Aorta (tissue), 5 donors: ENCODE data around the gene UTP14A. TPM values are rescaled to one million over a fixed set of nuclear protein-coding genes. Genes with fewer than 3 reads are reported as not detected.
"Not testable (repeated sequence)": the region's sequence is repeated elsewhere in the genome, so short reads cannot be mapped to it uniquely, and the experiment has no call there.

Source experiments
- ATAC-seq: fragments of 200-7000 bp; cut with Tn5 transposase; one replicate; pipeline ENCODE4 v1.9.1; 2022; ENCODE audit warnings: moderate library complexity; ENCODE audit not compliant: low FRiP score
- DNase-seq, 2 donors: peaks; one replicate each; pipeline ENCODE4 v3.0.0-alpha.2; 2020
- H3K27ac ChIP-seq, 2 donors: one replicate each; pipeline ENCODE4 v1.5.1; 2013; ENCODE audit warnings: low read length in 2 of 2, mild to moderate bottlenecking in 2 of 2, moderate library complexity in 2 of 2, control low read depth in 1 of 2, inconsistent platforms in 1 of 2, low read depth in 1 of 2
- H3K27me3 ChIP-seq, 2 donors: one replicate each; pipeline ENCODE4 v1.6.1; 2013; ENCODE audit warnings: control low read depth in 1 of 2, low read length in 1 of 2, mild to moderate bottlenecking in 1 of 2, moderate library complexity in 1 of 2; ENCODE audit not compliant: insufficient read depth in 2 of 2, control insufficient read depth in 1 of 2
- H3K36me3 ChIP-seq, 2 donors: one replicate each; pipeline ENCODE4 v1.6.1; 2013; ENCODE audit warnings: control low read depth in 1 of 2, low read length in 1 of 2, mild to moderate bottlenecking in 1 of 2; ENCODE audit not compliant: insufficient read depth in 2 of 2, control insufficient read depth in 1 of 2
- H3K4me1 ChIP-seq, 2 donors: one replicate each; pipeline ENCODE4 v1.6.1; 2013; ENCODE audit warnings: low read length in 2 of 2, control low read depth in 1 of 2, mild to moderate bottlenecking in 1 of 2, moderate library complexity in 1 of 2; ENCODE audit not compliant: insufficient read depth in 2 of 2, control insufficient read depth in 1 of 2
- H3K4me3 ChIP-seq, 2 donors: one replicate each; pipeline ENCODE4 v1.5.1; 2013; ENCODE audit warnings: low read length in 2 of 2, control low read depth in 1 of 2, mild to moderate bottlenecking in 1 of 2
- H3K9me3 ChIP-seq: one replicate; pipeline ENCODE4 v1.6.1; 2013; ENCODE audit warnings: mild to moderate bottlenecking, low read length; ENCODE audit not compliant: control insufficient read depth
- WGBS, 2 donors: extraction: QIAGEN DNeasy Blood & Tissue Kit; methylation state at CpG; one replicate each; pipeline ENCODE4 v1.1.7; 2013; 5-methylcytosine and 5-hydroxymethylcytosine counted together
- intact Hi-C, 2 donors: fragments of 100-400 bp; cut with DNase I; formaldehyde crosslinking; loops; one replicate each; pipeline versions ENCODE4 v1.14.2 to v1.15.0; 2022
- long read RNA-seq, 2 donors: library from polyadenylated mRNA; unstranded; transcript quantifications; one replicate each; pipeline ENCODE4 v2.0.0, GENCODE V29; 2020 to 2021
- polyA plus RNA-seq, 2 donors: library from polyadenylated mRNA; stranded (reverse); fragments of 200-250 nt; gene quantifications; one replicate each; pipeline ENCODE4 v1.2.3, GENCODE V29; 2013
- total RNA-seq, 2 donors: library from RNA; stranded (reverse); fragmentation: NEBNext Ultra II Directional; extraction: Animal tissue kit (Norgen Biotek cat#: 25700); gene quantifications; one replicate each; pipeline ENCODE4 v1.2.1, GENCODE V29; 2021
- donor health status: healthy with polysubstance abuse.
- donor health status: Bipolar disorder and iron deficiency.
- donor health status: DM: no; HTN: no; CAD: no.
- donor health status: DM: no; HTN: no; CAD: no.
- donor health status: DM: yes; HTN: yes; CAD: no.

UTP14A gene
- 10 to 100 TPM; 12.6 to 13.6 TPM for total RNA-seq
- 10 to 100 TPM in 1 of 2 donors, 1 to 10 TPM in 1; 8.1 to 12.1 TPM for polyA plus RNA-seq
- long read RNA-seq, donor 1, transcript UTP14A-201 (15 exons, 2,488 nt): major isoform, 45 of 65 reads
- long read RNA-seq, donor 1, partial matches to known transcripts: 16 of 65 reads
- long read RNA-seq, donor 1, other reads (novel, unspliced or antisense): 4 of 65 reads
- long read RNA-seq, donor 2, transcript UTP14A-201 (15 exons, 2,488 nt): major isoform, 6 of 11 reads
- long read RNA-seq, donor 2, partial matches to known transcripts: 3 of 11 reads
- long read RNA-seq, donor 2, other reads (novel, unspliced or antisense): 2 of 11 reads

GRCh38 chrX:129905787-129906580 is at the start of gene UTP14A:
TSS of gene UTP14A (plus strand) at chrX:129906164. CDS start at chrX:129906211, 47 bp downstream.
- WGBS, 2 donors: 1 to 33% methylated on average over 53 of the region's 53 CpGs
- H3K4me3 ChIP-seq: peak within 1 kb of the TSS; percentile 47 to 85
- intact Hi-C loops: no loop called here

DNA sequence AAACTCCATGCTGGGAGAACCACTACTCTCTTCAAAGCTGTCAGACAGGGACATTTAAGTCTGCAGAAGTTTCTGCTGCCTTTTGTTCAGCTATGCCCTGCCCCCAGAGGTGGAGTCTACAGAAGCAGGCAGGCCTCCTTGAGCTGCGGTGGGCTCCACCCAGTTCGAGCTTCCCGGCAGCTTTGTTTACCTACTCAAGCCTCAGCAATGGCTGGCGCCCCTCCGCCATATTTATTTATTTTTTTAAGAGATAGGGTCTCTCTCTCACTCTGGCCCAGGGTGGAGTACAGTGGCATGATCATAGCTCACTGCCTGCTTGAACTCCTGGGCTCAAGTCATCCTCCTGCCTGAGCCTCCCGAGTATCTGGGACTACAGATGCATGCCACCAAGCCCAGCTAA is 46.8 kb upstream of the UTP14A start:
- H3K27me3 ChIP-seq, ATAC-seq, H3K9me3 ChIP-seq, DNase-seq, H3K4me1 ChIP-seq, H3K27ac ChIP-seq, H3K36me3 ChIP-seq, H3K4me3 ChIP-seq, intact Hi-C loops: not testable (repeated sequence)
- 44 to 48% methylated on average over 6 of the region's 6 CpGs for WGBS, 2 donors

More at GRCh38 chrX:129905787-129906580, at the start of gene UTP14A:
- Histone ChIP-seq H3K27me3 (no peaks in the 10 kb centered on the region), H3K4me1 (no peaks in the 10 kb centered on the region), H3K36me3 (no peaks in the 10 kb centered on the region), H3K9me3 (no peaks in the 10 kb centered on the region), H3K27ac (peak within 1 kb of the TSS in 1 of 2 donors; percentile 89)
- DNase-seq (peak; percentile 93), ATAC-seq (peak; percentile 95)

- H3K36me3 ChIP-seq, H3K4me1 ChIP-seq, ATAC-seq, H3K27ac ChIP-seq, H3K4me3 ChIP-seq, H3K9me3 ChIP-seq, H3K27me3 ChIP-seq, DNase-seq, intact Hi-C loops: not testable (repeated sequence)
- 62 to 77% methylated on average over 3 of the region's 3 CpGs for WGBS, 2 donors
Observed at GRCh38 chrX:129866321-129866720, 39.6 kb upstream of the UTP14A start.

GRCh38 chrX:129872524-129872923 is 33.4 kb upstream of the UTP14A start:
- no peak for ATAC-seq
- Histone ChIP-seq H3K36me3 (no peaks in the 10 kb centered on the region), H3K4me1 (no peaks in the 10 kb centered on the region), H3K9me3 (no peaks in the 10 kb centered on the region), H3K27me3 (no peaks in the 10 kb centered on the region), H3K4me3 (no peak overlapping the region), H3K27ac (no peak overlapping the region)
- intact Hi-C loops: no loop called here
- 64 to 88% methylated on average over 2 of the region's 2 CpGs for WGBS, 2 donors
- no peak for DNase-seq

- 37 to 51% methylated on average over 3 of the region's 3 CpGs for WGBS, 2 donors
- intact Hi-C loops: no loop called here
Observed at GRCh38 chrX:129875669-129876068, 30.3 kb upstream of the UTP14A start.

GRCh38 chrX:129876771-129877305 is 29.1 kb upstream of the UTP14A start:
- Histone ChIP-seq H3K36me3 (no peaks in the 10 kb centered on the region), H3K4me1 (no peaks in the 10 kb centered on the region), H3K4me3 (no peak overlapping the region), H3K27ac (no peak overlapping the region), H3K27me3 (no peaks in the 10 kb centered on the region), H3K9me3 (no peaks in the 10 kb centered on the region)
- ATAC-seq (no peak), DNase-seq (no peak)
- whole genome bisulfite sequencing, 2 donors: 49 to 63% methylated on average over 4 of the region's 4 CpGs
- intact Hi-C loops: no loop called here

More at GRCh38 chrX:129875669-129876068, 30.3 kb upstream of the UTP14A start:
- Histone ChIP-seq H3K4me1 (no peaks in the 10 kb centered on the region), H3K4me3 (no peak overlapping the region), H3K9me3 (no peaks in the 10 kb centered on the region), H3K27me3 (no peaks in the 10 kb centered on the region), H3K36me3 (no peaks in the 10 kb centered on the region), H3K27ac (no peak overlapping the region)
- DNase-seq (no peak), ATAC-seq (no peak)

GRCh38 chrX:129877401-129877800 is 28.6 kb upstream of the UTP14A start:
- ATAC-seq (no peak), DNase-seq (no peak)
- Histone ChIP-seq H3K4me3 (no peak overlapping the region), H3K4me1 (no peaks in the 10 kb centered on the region), H3K36me3 (no peaks in the 10 kb centered on the region), H3K9me3 (no peaks in the 10 kb centered on the region), H3K27me3 (no peaks in the 10 kb centered on the region), H3K27ac (no peak overlapping the region)
- intact Hi-C loops: no loop called here
- 80 to 84% methylated on average over 5 of the region's 5 CpGs for WGBS, 2 donors

GRCh38 chrX:129900054-129900453 is 5.9 kb upstream of the UTP14A start:
- Histone ChIP-seq H3K4me3 (no peak overlapping the region), H3K4me1 (no peaks in the 10 kb centered on the region), H3K9me3 (no peaks in the 10 kb centered on the region), H3K27ac (no peak overlapping the region), H3K27me3 (no peaks in the 10 kb centered on the region), H3K36me3 (no peaks in the 10 kb centered on the region)
- no peak for DNase-seq
- intact Hi-C loops: no loop called here
- WGBS, 2 donors: 83 to 86% methylated on average over 6 of the region's 6 CpGs
- ATAC-seq: no peak
